Measurements from ENCODE around the gene SOX9.

The SOX9 gene

GRCh38 chr17:72120642-72121163 is at the start of gene SOX9:
TSS of gene SOX9 (plus strand) at chr17:72121020. CDS start at chr17:72121392, 372 bp downstream.
- no peak for DNase-seq

- DNase-seq, result no peak
Observed at GRCh38 chr17:72071330-72071729, 49.5 kb upstream of the SOX9 start.

GRCh38 chr17:72075995-72076677 is 44.7 kb upstream of the SOX9 start:
- no peak for DNase-seq

DNA sequence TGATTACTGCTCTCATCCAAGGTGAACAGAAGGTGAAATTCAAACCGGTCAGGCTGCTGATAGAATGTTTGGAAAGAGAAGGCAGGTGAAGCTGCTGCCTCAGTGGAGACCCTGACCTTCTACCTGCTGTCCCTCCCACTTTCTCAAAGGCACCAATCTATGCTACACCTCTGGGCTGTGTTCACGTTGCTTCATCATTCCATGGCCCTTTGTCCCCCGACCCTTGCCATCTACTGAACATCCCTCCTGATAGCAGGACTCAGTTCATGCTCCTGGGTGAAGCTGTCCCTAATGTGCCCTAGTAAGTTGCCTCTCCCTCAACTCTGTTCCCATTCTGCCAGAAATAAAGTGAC is 44.2 kb upstream of the SOX9 start:
- no peak for DNase-seq

- DNase-seq, result no peak
Observed at GRCh38 chr17:72077326-72077960, 43.4 kb upstream of the SOX9 start.

DNA sequence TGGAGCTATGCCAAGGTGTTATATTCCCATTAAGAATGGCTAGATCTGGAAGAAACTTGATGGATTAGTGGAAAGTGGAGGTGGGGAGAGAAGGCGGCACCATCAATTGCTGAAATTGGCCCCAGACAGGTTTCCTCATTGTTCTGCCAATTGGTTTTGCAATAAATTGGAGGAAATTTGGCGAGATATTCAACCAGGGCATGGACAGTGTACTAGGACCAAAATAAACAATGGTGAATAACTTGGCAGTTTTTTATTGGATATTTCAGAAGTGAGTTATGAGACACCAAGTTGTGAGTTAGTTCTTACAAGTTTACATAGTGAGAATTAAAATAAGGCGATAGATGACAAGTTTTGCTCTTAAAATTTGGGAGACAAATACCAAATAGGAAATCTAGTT is 41.1 kb upstream of the SOX9 start:
- no peak for DNase-seq

DNA sequence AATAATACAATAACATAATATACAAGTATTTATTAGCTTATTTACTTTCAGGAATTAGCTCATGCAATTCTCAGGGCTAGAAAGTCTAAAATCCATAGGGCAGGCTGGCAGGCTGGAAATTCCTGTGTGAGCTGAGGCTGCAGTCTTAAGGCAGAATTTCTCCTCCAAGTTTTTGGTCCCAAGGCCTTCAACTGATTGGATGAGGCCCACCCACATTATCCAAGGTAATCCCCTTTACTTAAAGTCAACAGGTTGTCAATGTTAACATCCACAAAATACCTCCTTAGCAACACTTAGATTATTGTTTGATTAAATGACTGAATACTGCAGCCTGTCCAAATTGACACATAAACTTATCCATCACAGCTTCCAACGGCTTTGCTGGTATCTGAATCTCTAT is 32.9 kb upstream of the SOX9 start:
- no peak for DNase-seq

GRCh38 chr17:72089453-72089987 is 31.3 kb upstream of the SOX9 start:
- DNase-seq, result no peak

DNA sequence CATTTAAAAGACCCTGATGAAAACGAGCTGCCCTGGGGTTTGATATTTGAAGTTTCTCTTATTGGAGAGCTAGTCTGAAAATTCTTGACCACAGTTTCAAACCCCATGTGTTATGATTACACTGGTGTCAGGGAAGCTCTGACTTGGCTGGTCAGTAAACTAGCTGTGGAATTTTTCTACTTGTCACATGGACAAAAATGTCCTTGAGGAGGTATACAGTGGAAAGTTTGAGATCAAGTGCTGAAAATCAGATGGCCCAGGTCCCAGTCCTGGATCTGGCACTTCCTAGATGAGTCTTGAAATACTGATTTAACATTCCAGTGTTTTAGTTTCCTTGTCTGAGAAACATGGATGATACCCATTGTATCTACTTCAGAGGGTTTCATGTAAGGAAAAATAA is 30.7 kb upstream of the SOX9 start:
- no peak for DNase-seq

DNA sequence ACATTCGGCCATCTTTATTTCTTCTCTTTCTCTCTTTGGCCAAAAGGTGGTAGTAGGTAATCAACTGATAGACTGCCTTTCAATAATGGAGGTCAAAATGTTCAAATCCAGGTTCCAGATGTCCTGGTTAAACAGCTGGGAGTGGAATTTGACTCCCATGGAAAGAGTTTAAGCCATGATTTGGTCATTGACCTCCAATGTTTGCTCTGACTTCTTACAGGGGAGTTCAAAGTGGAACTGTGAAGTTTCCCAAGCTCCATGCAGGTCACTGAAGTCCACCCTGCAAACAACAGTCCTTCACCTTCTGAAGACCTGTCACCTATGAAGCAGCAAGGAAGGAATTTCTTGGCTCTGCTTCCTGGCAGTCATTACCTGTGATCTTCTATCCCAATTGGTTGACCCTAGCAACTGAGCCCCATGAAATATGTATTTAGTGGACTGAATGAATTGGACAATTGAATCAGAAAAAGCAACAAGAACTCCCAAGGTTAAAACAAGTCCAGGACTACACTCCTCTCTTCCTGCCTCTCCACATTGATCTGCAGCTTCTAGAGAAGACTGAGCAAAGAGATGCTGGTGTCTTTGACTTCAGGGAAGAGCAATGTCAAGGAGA is 28.0 kb upstream of the SOX9 start:
- no peak for DNase-seq

GRCh38 chr17:72093707-72094106 is 27.1 kb upstream of the SOX9 start:
- no peak for DNase-seq

- DNase-seq, result no peak
Observed at GRCh38 chr17:72095316-72095715, 25.5 kb upstream of the SOX9 start.

GRCh38 chr17:72097144-72097543 is 23.7 kb upstream of the SOX9 start:
- DNase-seq, result no peak

DNA sequence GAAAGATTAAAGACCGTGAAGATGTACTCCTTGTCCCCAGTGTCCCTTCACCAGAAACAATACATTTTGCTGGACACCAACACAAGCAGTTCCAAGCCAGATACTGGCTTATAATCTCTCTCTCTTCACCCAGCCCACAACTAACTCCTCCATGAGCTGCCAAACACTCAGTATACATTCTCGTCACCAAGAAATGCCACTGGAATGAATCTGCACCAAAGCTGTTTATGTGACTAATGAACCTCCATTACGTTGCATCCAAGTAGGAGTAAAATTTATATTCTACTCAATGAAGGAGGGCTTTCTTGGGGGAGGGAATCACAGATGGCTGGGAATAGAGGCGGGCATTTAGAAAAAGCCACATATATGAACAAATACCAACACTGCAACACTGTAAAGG is 20.9 kb upstream of the SOX9 start:
- DNase-seq, result no peak

- no peak for DNase-seq
Observed at GRCh38 chr17:72100470-72100869, 20.4 kb upstream of the SOX9 start.

- no peak for DNase-seq
Observed at GRCh38 chr17:72101526-72101925, 19.3 kb upstream of the SOX9 start.

DNA sequence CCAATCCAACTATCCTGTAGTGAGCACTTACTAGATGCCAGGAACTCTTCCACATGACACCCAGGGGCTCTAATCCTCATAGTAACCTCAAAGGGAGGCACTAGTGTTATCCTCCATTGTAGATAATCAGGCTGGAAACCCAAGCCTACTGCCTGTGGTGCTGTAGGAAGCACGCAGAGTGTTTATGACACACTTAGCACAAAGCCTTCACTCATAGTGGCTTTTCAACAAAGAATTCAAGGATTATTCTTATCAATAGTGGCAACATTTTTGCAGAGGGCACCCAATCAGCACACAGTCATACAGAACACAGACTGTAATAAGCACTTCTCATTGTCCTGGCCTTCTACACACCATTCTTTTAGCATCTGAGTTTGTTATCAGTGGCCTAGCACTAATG is 18.5 kb upstream of the SOX9 start:
- no peak for DNase-seq

DNA sequence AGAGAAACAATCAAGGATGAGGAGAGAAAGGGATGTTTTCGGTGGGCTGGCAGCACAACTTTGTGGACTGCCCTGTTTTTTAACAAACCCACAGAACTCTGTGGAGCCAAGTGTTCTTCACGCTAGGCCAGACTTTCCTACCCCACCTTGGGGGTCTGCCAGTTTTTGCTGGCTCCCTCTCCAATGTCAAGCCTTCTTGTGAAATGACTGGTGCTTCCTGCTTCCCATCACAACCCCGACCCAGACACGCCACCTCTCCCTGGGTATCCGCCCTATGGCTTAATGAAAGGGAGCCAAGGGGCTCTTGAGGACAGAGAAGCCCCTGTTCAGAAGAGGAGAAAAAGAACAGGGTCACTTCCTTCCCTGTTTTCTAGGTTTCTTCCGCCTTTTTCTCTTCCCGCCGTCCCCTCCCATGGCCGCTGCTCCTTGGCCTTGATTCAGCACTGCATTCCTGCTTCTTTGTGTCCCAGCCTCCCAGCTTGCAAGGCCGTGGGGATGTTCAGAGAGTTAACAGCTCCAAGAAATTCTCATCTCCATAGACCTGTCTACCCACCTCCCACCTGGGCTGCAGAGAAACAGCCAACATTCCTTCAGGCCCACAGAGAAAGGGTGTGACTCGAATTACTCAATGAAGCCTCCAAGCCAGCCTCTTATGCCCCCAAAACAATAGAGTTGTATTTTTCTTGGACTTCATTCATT is 16.5 kb upstream of the SOX9 start:
- DNase-seq, result no peak

DNA sequence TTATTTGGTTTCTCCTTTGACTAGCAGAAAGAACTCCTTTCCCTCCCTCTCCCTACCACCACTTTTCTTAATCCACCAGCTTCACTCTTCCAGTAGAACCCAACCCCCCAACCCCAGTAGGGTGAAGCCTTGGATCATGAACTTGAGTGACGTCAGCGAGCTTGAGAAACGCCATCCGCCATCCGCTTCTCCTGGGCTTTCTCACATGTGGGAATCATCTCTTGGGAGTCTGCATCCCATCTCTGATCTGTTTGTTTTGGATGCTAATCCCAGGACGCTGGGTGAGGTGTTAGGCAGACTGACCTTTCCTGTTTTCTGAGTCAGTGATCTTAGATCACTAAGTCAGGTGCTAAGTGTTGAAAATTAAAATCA is 16.0 kb upstream of the SOX9 start:
- no peak for DNase-seq

DNA sequence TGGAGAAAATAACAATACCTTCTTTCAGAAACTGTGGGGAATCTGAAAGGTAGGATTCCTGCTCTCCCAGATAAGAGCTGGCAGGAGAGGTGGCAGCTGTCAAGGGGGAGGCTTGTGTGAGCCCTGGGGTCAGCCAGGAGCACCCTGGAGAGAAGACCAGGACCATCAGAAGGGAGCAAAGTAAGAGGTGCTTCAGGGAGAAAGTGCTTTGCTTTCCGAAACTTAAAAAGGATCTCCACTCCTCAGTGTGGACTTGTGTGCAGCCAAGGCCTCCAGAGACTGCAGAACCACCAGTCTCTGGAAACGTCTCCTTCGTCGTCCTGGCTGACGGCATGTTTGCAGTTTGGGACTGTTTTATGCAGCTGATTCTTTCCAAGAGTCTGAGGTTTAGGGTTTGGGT is 13.7 kb upstream of the SOX9 start:
- DNase-seq, result no peak

- DNase-seq, result no peak
Observed at GRCh38 chr17:72110231-72110941, 10.4 kb upstream of the SOX9 start.

- DNase-seq, result no peak
Observed at GRCh38 chr17:72110942-72111318, 9.9 kb upstream of the SOX9 start.

- no peak for DNase-seq
Observed at GRCh38 chr17:72111336-72111923, 9.4 kb upstream of the SOX9 start.
